Measurements from ENCODE around the gene BRD7. TPM values are rescaled to one million over a fixed set of nuclear protein-coding genes. Genes with fewer than 3 reads are reported as not detected.
A peak's percentile ranks its signal among the peaks of the same experiment; 100 is the strongest.

BRD7 gene
- total and polyA plus RNA-seq, 2 of the 13 experiments (the other 11 are each of a cell fraction or from before 2014, with no cell fraction given) = 82.3 to 149 TPM

DNA sequence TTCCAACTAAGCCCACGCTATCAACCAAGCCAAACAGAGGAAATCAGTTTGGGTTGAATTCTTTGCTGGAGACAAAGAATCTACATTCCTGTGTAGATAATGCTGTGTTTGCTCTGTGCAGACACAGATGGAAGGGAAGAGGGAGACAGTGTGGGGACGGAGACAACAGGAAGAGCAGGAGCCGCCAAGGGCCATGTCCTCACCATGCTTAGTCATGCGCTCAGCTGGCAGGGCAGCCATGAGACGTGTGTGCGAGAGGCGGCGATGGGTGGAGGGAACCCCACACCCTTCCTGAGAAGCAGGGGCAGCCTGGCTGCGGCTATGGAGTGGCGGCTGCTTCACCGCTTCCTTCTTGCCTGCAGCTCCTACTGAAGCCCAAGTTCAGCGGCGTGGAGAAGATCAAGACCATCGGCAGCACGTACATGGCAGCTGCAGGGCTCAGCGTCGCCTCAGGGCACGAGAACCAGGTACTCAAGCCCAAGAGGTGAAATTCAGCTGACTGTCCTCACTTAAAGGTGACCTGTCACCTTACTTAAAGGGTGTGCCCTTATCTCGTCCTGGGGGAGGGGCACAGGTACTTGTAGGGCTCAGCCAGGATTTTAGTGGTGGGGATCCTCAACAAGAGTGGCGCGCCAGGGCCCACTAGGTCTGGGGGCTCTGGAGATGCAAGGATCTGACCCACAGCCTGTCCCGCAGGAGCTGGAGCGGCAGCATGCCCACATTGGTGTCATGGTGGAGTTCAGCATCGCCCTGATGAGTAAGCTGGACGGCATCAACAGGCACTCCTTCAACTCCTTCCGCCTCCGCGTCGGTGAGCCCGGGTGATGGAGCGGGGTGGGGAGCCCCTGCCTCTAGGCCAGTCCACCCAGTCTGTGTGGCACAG, 55.0 kb downstream of the BRD7 start (continued):
- TF ChIP-seq, protein P1, sequence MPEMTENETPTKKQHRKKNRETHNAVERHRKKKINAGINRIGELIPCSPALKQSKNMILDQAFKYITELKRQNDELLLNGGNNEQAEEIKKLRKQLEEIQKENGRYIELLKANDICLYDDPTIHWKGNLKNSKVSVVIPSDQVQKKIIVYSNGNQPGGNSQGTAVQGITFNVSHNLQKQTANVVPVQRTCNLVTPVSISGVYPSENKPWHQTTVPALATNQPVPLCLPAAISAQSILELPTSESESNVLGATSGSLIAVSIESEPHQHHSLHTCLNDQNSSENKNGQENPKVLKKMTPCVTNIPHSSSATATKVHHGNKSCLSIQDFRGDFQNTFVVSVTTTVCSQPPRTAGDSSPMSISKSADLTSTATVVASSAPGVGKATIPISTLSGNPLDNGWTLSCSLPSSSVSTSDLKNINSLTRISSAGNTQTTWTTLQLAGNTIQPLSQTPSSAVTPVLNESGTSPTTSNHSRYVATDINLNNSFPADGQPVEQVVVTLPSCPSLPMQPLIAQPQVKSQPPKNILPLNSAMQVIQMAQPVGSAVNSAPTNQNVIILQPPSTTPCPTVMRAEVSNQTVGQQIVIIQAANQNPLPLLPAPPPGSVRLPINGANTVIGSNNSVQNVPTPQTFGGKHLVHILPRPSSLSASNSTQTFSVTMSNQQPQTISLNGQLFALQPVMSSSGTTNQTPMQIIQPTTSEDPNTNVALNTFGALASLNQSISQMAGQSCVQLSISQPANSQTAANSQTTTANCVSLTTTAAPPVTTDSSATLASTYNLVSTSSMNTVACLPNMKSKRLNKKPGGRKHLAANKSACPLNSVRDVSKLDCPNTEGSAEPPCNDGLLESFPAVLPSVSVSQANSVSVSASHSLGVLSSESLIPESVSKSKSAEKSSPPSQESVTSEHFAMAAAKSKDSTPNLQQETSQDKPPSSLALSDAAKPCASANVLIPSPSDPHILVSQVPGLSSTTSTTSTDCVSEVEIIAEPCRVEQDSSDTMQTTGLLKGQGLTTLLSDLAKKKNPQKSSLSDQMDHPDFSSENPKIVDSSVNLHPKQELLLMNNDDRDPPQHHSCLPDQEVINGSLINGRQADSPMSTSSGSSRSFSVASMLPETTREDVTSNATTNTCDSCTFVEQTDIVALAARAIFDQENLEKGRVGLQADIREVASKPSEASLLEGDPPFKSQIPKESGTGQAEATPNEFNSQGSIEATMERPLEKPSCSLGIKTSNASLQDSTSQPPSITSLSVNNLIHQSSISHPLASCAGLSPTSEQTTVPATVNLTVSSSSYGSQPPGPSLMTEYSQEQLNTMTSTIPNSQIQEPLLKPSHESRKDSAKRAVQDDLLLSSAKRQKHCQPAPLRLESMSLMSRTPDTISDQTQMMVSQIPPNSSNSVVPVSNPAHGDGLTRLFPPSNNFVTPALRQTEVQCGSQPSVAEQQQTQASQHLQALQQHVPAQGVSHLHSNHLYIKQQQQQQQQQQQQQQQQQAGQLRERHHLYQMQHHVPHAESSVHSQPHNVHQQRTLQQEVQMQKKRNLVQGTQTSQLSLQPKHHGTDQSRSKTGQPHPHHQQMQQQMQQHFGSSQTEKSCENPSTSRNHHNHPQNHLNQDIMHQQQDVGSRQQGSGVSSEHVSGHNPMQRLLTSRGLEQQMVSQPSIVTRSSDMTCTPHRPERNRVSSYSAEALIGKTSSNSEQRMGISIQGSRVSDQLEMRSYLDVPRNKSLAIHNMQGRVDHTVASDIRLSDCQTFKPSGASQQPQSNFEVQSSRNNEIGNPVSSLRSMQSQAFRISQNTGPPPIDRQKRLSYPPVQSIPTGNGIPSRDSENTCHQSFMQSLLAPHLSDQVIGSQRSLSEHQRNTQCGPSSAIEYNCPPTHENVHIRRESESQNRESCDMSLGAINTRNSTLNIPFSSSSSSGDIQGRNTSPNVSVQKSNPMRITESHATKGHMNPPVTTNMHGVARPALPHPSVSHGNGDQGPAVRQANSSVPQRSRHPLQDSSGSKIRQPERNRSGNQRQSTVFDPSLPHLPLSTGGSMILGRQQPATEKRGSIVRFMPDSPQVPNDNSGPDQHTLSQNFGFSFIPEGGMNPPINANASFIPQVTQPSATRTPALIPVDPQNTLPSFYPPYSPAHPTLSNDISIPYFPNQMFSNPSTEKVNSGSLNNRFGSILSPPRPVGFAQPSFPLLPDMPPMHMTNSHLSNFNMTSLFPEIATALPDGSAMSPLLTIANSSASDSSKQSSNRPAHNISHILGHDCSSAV (CRISPR knock-in tag; IDR thresholded peaks at IDR 0.05; ENCODE audit: borderline replicate concordance) = no peak
- TF ChIP-seq, protein P2, sequence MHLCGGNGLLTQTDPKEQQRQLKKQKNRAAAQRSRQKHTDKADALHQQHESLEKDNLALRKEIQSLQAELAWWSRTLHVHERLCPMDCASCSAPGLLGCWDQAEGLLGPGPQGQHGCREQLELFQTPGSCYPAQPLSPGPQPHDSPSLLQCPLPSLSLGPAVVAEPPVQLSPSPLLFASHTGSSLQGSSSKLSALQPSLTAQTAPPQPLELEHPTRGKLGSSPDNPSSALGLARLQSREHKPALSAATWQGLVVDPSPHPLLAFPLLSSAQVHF (CRISPR knock-in tag; IDR thresholded peaks at IDR 0.05) = 0 out of 2 replicates have a peak, but pooled peaks have one; percentile 49
- TF ChIP-seq KDM4B (CRISPR knock-in tag; IDR thresholded peaks at IDR 0.05) (no peak), CEBPG (CRISPR knock-in tag; IDR thresholded peaks at IDR 0.05) (peak; percentile 19; the same call in 1 of the 2 replicates), NR2F1 (CRISPR knock-in tag; IDR thresholded peaks at IDR 0.05) (no peak), NCOA1 (CRISPR knock-in tag; IDR thresholded peaks at IDR 0.05) (no peak), ZNF567 (CRISPR knock-in tag; IDR thresholded peaks at IDR 0.05; ENCODE audit: borderline replicate concordance) (no peak)
- TF ChIP-seq, protein P3, sequence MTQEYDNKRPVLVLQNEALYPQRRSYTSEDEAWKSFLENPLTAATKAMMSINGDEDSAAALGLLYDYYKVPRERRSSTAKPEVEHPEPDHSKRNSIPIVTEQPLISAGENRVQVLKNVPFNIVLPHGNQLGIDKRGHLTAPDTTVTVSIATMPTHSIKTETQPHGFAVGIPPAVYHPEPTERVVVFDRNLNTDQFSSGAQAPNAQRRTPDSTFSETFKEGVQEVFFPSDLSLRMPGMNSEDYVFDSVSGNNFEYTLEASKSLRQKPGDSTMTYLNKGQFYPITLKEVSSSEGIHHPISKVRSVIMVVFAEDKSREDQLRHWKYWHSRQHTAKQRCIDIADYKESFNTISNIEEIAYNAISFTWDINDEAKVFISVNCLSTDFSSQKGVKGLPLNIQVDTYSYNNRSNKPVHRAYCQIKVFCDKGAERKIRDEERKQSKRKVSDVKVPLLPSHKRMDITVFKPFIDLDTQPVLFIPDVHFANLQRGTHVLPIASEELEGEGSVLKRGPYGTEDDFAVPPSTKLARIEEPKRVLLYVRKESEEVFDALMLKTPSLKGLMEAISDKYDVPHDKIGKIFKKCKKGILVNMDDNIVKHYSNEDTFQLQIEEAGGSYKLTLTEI (CRISPR knock-in tag; conservative IDR thresholded peaks at IDR 0.05) = no peak
- TF ChIP-seq, protein P4, sequence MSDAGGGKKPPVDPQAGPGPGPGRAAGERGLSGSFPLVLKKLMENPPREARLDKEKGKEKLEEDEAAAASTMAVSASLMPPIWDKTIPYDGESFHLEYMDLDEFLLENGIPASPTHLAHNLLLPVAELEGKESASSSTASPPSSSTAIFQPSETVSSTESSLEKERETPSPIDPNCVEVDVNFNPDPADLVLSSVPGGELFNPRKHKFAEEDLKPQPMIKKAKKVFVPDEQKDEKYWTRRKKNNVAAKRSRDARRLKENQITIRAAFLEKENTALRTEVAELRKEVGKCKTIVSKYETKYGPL (CRISPR knock-in tag; IDR thresholded peaks at IDR 0.05) = no peak
- TF ChIP-seq, protein P5, sequence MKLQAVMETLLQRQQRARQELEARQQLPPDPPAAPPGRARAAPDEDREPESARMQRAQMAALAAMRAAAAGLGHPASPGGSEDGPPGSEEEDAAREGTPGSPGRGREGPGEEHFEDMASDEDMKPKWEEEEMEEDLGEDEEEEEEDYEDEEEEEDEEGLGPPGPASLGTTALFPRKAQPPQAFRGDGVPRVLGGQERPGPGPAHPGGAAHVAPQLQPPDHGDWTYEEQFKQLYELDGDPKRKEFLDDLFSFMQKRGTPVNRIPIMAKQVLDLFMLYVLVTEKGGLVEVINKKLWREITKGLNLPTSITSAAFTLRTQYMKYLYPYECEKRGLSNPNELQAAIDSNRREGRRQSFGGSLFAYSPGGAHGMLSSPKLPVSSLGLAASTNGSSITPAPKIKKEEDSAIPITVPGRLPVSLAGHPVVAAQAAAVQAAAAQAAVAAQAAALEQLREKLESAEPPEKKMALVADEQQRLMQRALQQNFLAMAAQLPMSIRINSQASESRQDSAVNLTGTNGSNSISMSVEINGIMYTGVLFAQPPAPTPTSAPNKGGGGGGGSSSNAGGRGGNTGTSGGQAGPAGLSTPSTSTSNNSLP (IDR thresholded peaks at IDR 0.05; ENCODE audit: low read depth, low read length) = 0 out of 2 replicates have a peak, but pooled peaks have one; percentile 11
- TF ChIP-seq, protein P6, sequence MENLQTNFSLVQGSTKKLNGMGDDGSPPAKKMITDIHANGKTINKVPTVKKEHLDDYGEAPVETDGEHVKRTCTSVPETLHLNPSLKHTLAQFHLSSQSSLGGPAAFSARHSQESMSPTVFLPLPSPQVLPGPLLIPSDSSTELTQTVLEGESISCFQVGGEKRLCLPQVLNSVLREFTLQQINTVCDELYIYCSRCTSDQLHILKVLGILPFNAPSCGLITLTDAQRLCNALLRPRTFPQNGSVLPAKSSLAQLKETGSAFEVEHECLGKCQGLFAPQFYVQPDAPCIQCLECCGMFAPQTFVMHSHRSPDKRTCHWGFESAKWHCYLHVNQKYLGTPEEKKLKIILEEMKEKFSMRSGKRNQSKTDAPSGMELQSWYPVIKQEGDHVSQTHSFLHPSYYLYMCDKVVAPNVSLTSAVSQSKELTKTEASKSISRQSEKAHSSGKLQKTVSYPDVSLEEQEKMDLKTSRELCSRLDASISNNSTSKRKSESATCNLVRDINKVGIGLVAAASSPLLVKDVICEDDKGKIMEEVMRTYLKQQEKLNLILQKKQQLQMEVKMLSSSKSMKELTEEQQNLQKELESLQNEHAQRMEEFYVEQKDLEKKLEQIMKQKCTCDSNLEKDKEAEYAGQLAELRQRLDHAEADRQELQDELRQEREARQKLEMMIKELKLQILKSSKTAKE (CRISPR knock-in tag; IDR thresholded peaks at IDR 0.05; ENCODE audit: borderline replicate concordance) = peak; percentile 94

Data from HepG2 (cell line).